NB4 (cell line): ENCODE measurements around the gene RPP38.

Source experiments
- POLR2A ChIP-seq: IDR thresholded peaks from 2 replicates; pipeline ENCODE4 v1.6.1; 2011; ENCODE audit warnings: mild to moderate bottlenecking; ENCODE audit not compliant: insufficient read length; ENCODE audit errors: extremely low read depth
- TF ChIP-seq, protein P1 (sequence below): IDR thresholded peaks from one replicate; pipeline ENCODE4 v1.5.1; 2012; ENCODE audit warnings: low read depth, low read length

DNA sequence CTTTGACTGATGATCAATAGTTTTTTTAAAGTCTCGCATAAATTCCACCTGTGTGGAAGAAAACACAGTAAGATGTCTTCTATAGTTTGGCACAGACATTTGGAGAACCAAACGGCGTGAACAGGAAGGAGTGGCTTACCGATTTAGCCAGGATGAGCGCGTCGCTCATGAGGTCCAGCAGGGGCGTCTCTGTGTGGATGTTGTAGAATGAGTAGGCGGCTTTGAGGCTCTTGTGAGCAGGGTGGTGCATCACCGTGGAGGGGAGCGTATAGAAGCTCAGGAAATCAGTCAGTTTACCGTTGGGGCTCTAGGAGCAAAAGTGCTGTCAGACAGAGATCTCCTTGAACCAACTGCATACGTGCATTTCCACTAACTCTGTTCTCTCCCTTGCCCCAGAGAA lies 15.5 kb downstream of the RPP38 start:
- TF ChIP-seq, protein P1, sequence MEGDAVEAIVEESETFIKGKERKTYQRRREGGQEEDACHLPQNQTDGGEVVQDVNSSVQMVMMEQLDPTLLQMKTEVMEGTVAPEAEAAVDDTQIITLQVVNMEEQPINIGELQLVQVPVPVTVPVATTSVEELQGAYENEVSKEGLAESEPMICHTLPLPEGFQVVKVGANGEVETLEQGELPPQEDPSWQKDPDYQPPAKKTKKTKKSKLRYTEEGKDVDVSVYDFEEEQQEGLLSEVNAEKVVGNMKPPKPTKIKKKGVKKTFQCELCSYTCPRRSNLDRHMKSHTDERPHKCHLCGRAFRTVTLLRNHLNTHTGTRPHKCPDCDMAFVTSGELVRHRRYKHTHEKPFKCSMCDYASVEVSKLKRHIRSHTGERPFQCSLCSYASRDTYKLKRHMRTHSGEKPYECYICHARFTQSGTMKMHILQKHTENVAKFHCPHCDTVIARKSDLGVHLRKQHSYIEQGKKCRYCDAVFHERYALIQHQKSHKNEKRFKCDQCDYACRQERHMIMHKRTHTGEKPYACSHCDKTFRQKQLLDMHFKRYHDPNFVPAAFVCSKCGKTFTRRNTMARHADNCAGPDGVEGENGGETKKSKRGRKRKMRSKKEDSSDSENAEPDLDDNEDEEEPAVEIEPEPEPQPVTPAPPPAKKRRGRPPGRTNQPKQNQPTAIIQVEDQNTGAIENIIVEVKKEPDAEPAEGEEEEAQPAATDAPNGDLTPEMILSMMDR = no peak
- no peak for TF ChIP-seq POLR2A
